Ovary (tissue), 9 donors: Measurements from ENCODE around the gene CYP4F22. TPM values are rescaled to one million over a fixed set of nuclear protein-coding genes. Genes with fewer than 3 reads are reported as not detected.

Experiments used
- DNase-seq, 5 donors: peaks; one replicate each; pipeline ENCODE4 v3.0.0-alpha.2; 2019 to 2020
- H3K27ac ChIP-seq, 2 donors: fragments of 200-600 bp; one replicate each; pipeline versions ENCODE4 v1.5.1 to v1.8.0; 2019 to 2022
- H3K27me3 ChIP-seq: fragments of 200-600 bp; one replicate; pipeline ENCODE4 v1.8.0; 2022
- H3K36me3 ChIP-seq: fragments of 200-600 bp; sonication (generic); one replicate; pipeline ENCODE4 v1.5.1; 2019
- H3K4me1 ChIP-seq: one replicate; pipeline ENCODE4 v1.8.1; 2013; ENCODE audit warnings: mild to moderate bottlenecking, moderate library complexity; ENCODE audit not compliant: insufficient read depth
- H3K4me3 ChIP-seq: fragments of 200-600 bp; sonication (generic); one replicate; pipeline ENCODE4 v1.5.1; 2017
- H3K9me3 ChIP-seq, 2 donors: fragments of 200-600 bp in 1 of 2; sonication (generic) in 1 of 2; one replicate each; pipeline versions ENCODE4 v1.5.1 to v1.8.1; 2013 to 2019; ENCODE audit warnings: mild to moderate bottlenecking in 1 of 2, moderate library complexity in 1 of 2
- EP300 ChIP-seq: sonication (generic); formaldehyde crosslinking; IDR thresholded peaks from one replicate; pipeline ENCODE4 v1.6.1; 2017; ENCODE audit warnings: antibody characterized with exemption
- POLR2A ChIP-seq: fragments of 450-650 bp; IDR thresholded peaks from one replicate; pipeline ENCODE4 v1.6.1; 2017; ENCODE audit warnings: antibody characterized with exemption, mild to moderate bottlenecking, moderate library complexity
- WGBS, 3 donors: extraction: QIAGEN DNeasy Blood & Tissue Kit in 1 of 3; methylation state at CpG; one replicate each; pipeline versions ENCODE4 v1.1.5 to v1.1.7; 2013 to 2017; 5-methylcytosine and 5-hydroxymethylcytosine counted together
- intact Hi-C, 4 donors: fragments of 100-400 bp; cut with DNase I; formaldehyde crosslinking; loops; one replicate each; pipeline versions ENCODE4 v1.11.0 to v1.15.1; 2022 to 2023
- polyA plus RNA-seq, 2 donors: library from polyadenylated mRNA; stranded (reverse); fragments of 200-250 nt in 1 of 2; fragments of 350-450 nt in 1 of 2; fragmentation: Illumina TruSeq in 1 of 2; extraction: RNeasy Lipid Tissue Mini Kit (QIAGEN cat#74804) in 1 of 2; gene quantifications; one replicate each; pipeline ENCODE4 v1.2.3, GENCODE V29; 2013 to 2014
- total RNA-seq, 7 donors: library from RNA; depleted of rRNA in 2 of 7; stranded (reverse); fragments of >200 nt in 2 of 7; fragmentation: NEBNext Ultra II Directional in 3 of 7; extraction: Animal tissue kit (Norgen Biotek cat#: 25700) in 3 of 7; gene quantifications; one replicate each; pipeline versions ENCODE4 v1.1.0 to v1.2.4, GENCODE V29; 2016 to 2023
- TF ChIP-seq, protein P1 (sequence below), 3 donors: fragments of 450-650 bp in 2 of 3; fragments of 200-600 bp in 1 of 3; IDR thresholded peaks; one replicate each; pipeline versions ENCODE4 v1.5.1 to v1.8.0; 2016 to 2022; ENCODE audit warnings: antibody characterized with exemption in 3 of 3, mild to moderate bottlenecking in 1 of 3
- donor health status: DM: no; HTN: no; CAD: no; lungs with moderate emphysema.
- donor health status: DM: no; HTN: no; CAD: no.
- donor health status: Bipolar disorder and iron deficiency.
- donor health status: DM: yes; HTN: yes; CAD: no.
- donor health status: DM: no; HTN: no; CAD: no.
- donor health status: DM: yes; HTN: yes; CAD: no.

The CYP4F22 gene
- total and polyA plus RNA-seq, 9 donors, result 0.08 to 0.13 (median 0.13) TPM; not detected in 6

DNA sequence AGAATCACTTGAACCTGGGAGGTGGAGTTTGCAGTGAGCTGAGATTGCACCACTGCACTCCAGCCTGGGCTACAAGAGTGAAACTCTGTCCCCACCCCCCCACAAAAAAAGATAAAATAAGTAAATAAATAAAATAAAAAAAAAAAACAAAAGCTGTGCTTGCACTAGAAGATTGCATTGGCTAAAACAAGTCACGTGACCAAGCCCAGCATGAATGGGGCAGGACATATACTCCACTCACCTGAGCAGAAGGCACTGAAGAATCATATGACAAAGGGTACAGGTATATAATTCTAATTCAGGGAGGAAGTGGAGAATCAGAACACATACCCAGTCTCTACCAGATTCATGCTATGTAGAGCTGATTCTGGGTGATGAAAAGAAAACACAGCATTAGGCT lies 36.6 kb downstream of the CYP4F22 start:
- Histone ChIP-seq H3K36me3 (no peaks in the 10 kb centered on the region), H3K27me3 (no peaks in the 10 kb centered on the region), H3K9me3 (no peaks in the 10 kb centered on the region), H3K27ac (no peak overlapping the region), H3K4me1 (no peaks in the 10 kb centered on the region), H3K4me3 (no peak overlapping the region)
- intact Hi-C loops, result loop anchor here in 1 of 4 donors (10.0 kb wide), 1 partner anchor 80 kb away; the partner anchor contains the start of gene RASAL3
- no peak for DNase-seq
- WGBS, 3 donors, result 75 to 91% (median 83%) methylated on average over 1 of the region's 1 CpG
- TF ChIP-seq EP300 (no peak), POLR2A (no peak)
- TF ChIP-seq, protein P1, sequence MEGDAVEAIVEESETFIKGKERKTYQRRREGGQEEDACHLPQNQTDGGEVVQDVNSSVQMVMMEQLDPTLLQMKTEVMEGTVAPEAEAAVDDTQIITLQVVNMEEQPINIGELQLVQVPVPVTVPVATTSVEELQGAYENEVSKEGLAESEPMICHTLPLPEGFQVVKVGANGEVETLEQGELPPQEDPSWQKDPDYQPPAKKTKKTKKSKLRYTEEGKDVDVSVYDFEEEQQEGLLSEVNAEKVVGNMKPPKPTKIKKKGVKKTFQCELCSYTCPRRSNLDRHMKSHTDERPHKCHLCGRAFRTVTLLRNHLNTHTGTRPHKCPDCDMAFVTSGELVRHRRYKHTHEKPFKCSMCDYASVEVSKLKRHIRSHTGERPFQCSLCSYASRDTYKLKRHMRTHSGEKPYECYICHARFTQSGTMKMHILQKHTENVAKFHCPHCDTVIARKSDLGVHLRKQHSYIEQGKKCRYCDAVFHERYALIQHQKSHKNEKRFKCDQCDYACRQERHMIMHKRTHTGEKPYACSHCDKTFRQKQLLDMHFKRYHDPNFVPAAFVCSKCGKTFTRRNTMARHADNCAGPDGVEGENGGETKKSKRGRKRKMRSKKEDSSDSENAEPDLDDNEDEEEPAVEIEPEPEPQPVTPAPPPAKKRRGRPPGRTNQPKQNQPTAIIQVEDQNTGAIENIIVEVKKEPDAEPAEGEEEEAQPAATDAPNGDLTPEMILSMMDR (IDR thresholded peaks at IDR 0.05), result no peak

DNA sequence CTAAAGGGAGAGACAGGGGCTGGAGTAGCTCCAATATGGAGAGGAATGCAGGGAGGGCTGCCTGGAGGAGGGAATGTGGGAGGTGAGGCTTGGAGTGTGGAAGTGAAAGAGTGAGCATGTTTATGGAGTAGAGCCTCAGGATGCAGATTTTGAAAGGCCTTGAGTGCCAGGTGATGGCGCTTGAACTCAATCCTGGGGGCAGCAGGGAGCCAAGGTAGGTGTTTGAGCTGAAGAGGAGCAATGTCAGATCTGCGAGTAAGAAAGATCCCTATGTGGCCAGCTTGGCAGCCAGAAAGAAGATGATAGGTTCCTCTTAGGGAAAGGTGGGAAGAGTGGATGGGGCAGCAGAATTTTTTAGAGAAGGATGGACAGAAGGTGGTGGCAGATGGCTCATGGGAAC lies 40.3 kb downstream of the CYP4F22 start:
- intact Hi-C loops, result loop anchor here in 1 of 4 donors (10.0 kb wide), 1 partner anchor 84 kb away; the partner anchor contains the start of gene RASAL3

DNA sequence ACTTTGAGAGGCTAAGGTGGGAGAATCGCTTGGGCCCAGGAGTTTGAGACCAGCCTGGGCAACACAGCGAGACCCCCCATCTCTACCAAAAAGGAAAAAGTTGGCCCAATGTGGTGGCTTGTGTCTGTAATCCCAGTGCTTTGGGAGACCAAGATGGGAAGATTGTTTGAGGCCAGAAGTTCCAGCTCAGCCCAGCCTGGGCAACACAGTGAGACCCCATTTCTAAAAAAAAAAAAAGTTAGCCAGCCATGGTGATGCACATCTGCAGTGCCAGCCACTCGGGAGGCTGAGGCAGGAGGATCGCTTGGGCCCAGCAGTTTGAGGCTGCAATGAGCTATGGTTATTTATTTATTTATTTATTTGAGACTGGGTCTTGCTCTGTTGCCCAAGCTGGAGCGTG lies 41.3 kb downstream of the CYP4F22 start:
- 86 to 95% (median 92%) methylated on average over 5 of the region's 5 CpGs for WGBS, 3 donors
- no peak for TF ChIP-seq POLR2A
- TF ChIP-seq, protein P1 (IDR thresholded peaks at IDR 0.05), result no peak
- TF ChIP-seq EP300, result no peak
- H3K27me3 ChIP-seq, result no peaks in the 10 kb centered on the region
- intact Hi-C loops, result loop anchor here in 1 of 4 donors (10.0 kb wide), 1 partner anchor 85 kb away; the partner anchor contains the start of gene RASAL3
- DNase-seq, result no peak
- H3K27ac ChIP-seq, result no peak overlapping the region
- no peak overlapping the region for H3K4me3 ChIP-seq
- H3K9me3 ChIP-seq, result no peaks in the 10 kb centered on the region
- no peaks in the 10 kb centered on the region for H3K36me3 ChIP-seq
- peaks cover 4% of the 10 kb centered on the region for H3K4me1 ChIP-seq

More for the DNA sequence above, 40.3 kb downstream of the CYP4F22 start:
- no peaks in the 10 kb centered on the region for H3K27me3 ChIP-seq
- H3K36me3 ChIP-seq, result no peaks in the 10 kb centered on the region
- DNase-seq, result no peak
- H3K27ac ChIP-seq, result no peak overlapping the region
- 80 to 92% (median 85%) methylated on average over 2 of the region's 2 CpGs for WGBS, 3 donors
- TF ChIP-seq EP300, result no peak
- no peak for TF ChIP-seq POLR2A
- TF ChIP-seq, protein P1 (IDR thresholded peaks at IDR 0.05), result no peak
- no peaks in the 10 kb centered on the region for H3K9me3 ChIP-seq
- H3K4me3 ChIP-seq, result no peak overlapping the region
- peaks cover 4% of the 10 kb centered on the region for H3K4me1 ChIP-seq

DNA sequence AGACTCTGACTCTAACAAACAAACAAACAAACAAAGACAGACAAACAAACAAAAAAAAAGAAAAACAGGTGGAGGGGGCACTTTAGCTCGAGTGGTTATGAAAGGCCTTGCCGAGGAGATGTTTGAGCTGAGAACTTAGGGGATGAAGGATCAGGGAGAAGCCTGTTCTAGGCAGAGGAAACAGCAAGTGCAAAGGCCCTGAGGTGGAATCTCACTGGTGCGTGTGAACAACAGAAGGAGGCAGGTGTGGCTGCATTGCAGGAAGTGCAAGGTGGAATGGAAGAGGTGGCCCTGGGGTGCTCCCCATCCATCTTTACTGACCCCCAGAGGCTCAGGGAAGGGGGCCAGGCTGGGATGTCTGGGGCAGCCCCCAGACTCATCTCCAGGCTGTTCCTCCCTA lies 41.9 kb downstream of the CYP4F22 start:
- no peaks in the 10 kb centered on the region for H3K9me3 ChIP-seq
- no peak overlapping the region for H3K4me3 ChIP-seq
- WGBS, 3 donors, result 66 to 83% (median 72%) methylated on average over 3 of the region's 3 CpGs
- TF ChIP-seq POLR2A (no peak), EP300 (no peak)
- TF ChIP-seq, protein P1 (IDR thresholded peaks at IDR 0.05), result no peak
- H3K27ac ChIP-seq, result no peak overlapping the region
- intact Hi-C loops, result loop anchor here in 2 of 4 donors (5.0 to 10.0 kb wide), 2 partner anchors 175 to 463 kb away; partner anchors contain the start of gene AKAP8 (in 1 of the 2)
- no peaks in the 10 kb centered on the region for H3K36me3 ChIP-seq
- no peaks in the 10 kb centered on the region for H3K27me3 ChIP-seq
- DNase-seq, result no peak
- peaks cover 4% of the 10 kb centered on the region for H3K4me1 ChIP-seq
